SKM-1 (cell line): ENCODE results near the gene PPIE.

Experiments used
- DNase-seq: peaks from one replicate; lab custom pipeline; 2025; ENCODE audit not compliant: unreplicated experiment; lab: John Stamatoyannopoulos, UW

Gene PPIE

GRCh38 chr1:39738622-39739366 lies at the start of gene PPIE:
Gene PPIE, plus strand, starts transcription at chr1:39738882. Its CDS starts 19 bp downstream, at chr1:39738901.
- peak; percentile 97 for DNase-seq

GRCh38 chr1:39689214-39689613 lies 49.5 kb upstream of the PPIE start:
- DNase-seq = no peak

GRCh38 chr1:39689635-39690034 lies 49.0 kb upstream of the PPIE start:
- DNase-seq = no peak

GRCh38 chr1:39690225-39690624 lies 48.5 kb upstream of the PPIE start:
- no peak for DNase-seq

- no peak for DNase-seq
Measured at GRCh38 chr1:39690794-39691382, 47.8 kb upstream of the PPIE start.

GRCh38 chr1:39691383-39692151 lies 47.1 kb upstream of the PPIE start, which contains the start of gene HPCAL4:
Gene HPCAL4, minus strand, starts transcription at chr1:39691433. Its CDS starts 6,830 bp downstream, at chr1:39684603.
- DNase-seq = no peak

GRCh38 chr1:39692152-39693074 lies 46.3 kb upstream of the PPIE start:
- DNase-seq = no peak

- DNase-seq = no peak
Measured at GRCh38 chr1:39694026-39694425, 44.7 kb upstream of the PPIE start.

GRCh38 chr1:39695016-39695415 lies 43.7 kb upstream of the PPIE start:
- no peak for DNase-seq

- DNase-seq = no peak
Measured at GRCh38 chr1:39696448-39696847, 42.2 kb upstream of the PPIE start.

GRCh38 chr1:39698568-39698967 lies 40.1 kb upstream of the PPIE start:
- no peak for DNase-seq

GRCh38 chr1:39699419-39699818 lies 39.3 kb upstream of the PPIE start:
- no peak for DNase-seq

GRCh38 chr1:39700348-39700747 lies 38.3 kb upstream of the PPIE start:
- no peak for DNase-seq

- no peak for DNase-seq
Measured at GRCh38 chr1:39701049-39701439, 37.6 kb upstream of the PPIE start.

- DNase-seq = no peak
Measured at GRCh38 chr1:39704757-39705156, 33.9 kb upstream of the PPIE start.

- DNase-seq = no peak
Measured at GRCh38 chr1:39707506-39707905, 31.2 kb upstream of the PPIE start.

- DNase-seq = no peak
Measured at GRCh38 chr1:39711104-39711965, 27.3 kb upstream of the PPIE start.

- DNase-seq = no peak
Measured at GRCh38 chr1:39711966-39712340, 26.7 kb upstream of the PPIE start.

- no peak for DNase-seq
Measured at GRCh38 chr1:39713557-39713956, 25.1 kb upstream of the PPIE start.

- no peak for DNase-seq
Measured at GRCh38 chr1:39717809-39718208, 20.9 kb upstream of the PPIE start.
